ENCODE measurements around the gene RIMBP2. TPM values are rescaled to one million over a fixed set of nuclear protein-coding genes. Genes with fewer than 3 reads are reported as not detected.
A peak's percentile ranks its signal among the peaks of the same experiment; 100 is the strongest.

RIMBP2 gene
- total RNA-seq, 4 donors from 2014 or later: 0.83 to 1.8 (median 1.4) TPM

- no peak overlapping the region for H3K4me3 ChIP-seq
- WGBS: 83% methylated on average over 13 of the region's 13 CpGs
- no peak overlapping the region for H3K27ac ChIP-seq (replicated peaks in 1 of 4)
- H3K36me3 ChIP-seq: no peaks in the 10 kb centered on the region
- peak; percentile 86 for DNase-seq (ENCODE audit: extremely low spot score)
- TF ChIP-seq CTCF (IDR thresholded peaks at IDR 0.05): no peak
- no peak for TF ChIP-seq POLR2A (IDR thresholded peaks at IDR 0.05; ENCODE audit: low read depth)
- no peak for TF ChIP-seq POLR2AphosphoS5 (IDR thresholded peaks at IDR 0.05)
- no peak for TF ChIP-seq EP300 (IDR thresholded peaks at IDR 0.05)
- no peaks in the 10 kb centered on the region for H3K4me1 ChIP-seq
- intact Hi-C loops (cut with DNase I): no loop called here
- no peaks in the 10 kb centered on the region for H3K9me3 ChIP-seq
- H3K27me3 ChIP-seq: peaks cover 0 to 48% (median 0%) of the 10 kb centered on the region in 4 donors
Measured at GRCh38 chr12:130375296-130376287, 340.5 kb downstream of the RIMBP2 start.

- no peaks in the 10 kb centered on the region for H3K4me1 ChIP-seq
- H3K27ac ChIP-seq (replicated peaks in 1 of 4): no peak overlapping the region
- H3K27me3 ChIP-seq: peaks cover 0 to 48% (median 0%) of the 10 kb centered on the region in 4 donors
- H3K9me3 ChIP-seq: no peaks in the 10 kb centered on the region
- H3K4me3 ChIP-seq: no peak overlapping the region
- intact Hi-C loops (cut with DNase I): no loop called here
- no peaks in the 10 kb centered on the region for H3K36me3 ChIP-seq
- no peak for DNase-seq (ENCODE audit: extremely low spot score)
- 78% methylated on average over 4 of the region's 4 CpGs for WGBS
- TF ChIP-seq POLR2A (IDR thresholded peaks at IDR 0.05; ENCODE audit: low read depth): no peak
- TF ChIP-seq CTCF (IDR thresholded peaks at IDR 0.05): no peak
- no peak for TF ChIP-seq POLR2AphosphoS5 (IDR thresholded peaks at IDR 0.05)
- TF ChIP-seq EP300 (IDR thresholded peaks at IDR 0.05): no peak
Measured at GRCh38 chr12:130374083-130374482, 342.0 kb downstream of the RIMBP2 start.

GRCh38 chr12:130372936-130373335 lies 343.2 kb downstream of the RIMBP2 start:
- intact Hi-C loops (cut with DNase I): no loop called here
- Histone ChIP-seq H3K4me1 (no peaks in the 10 kb centered on the region), H3K9me3 (no peaks in the 10 kb centered on the region), H3K27me3 (peaks cover 0 to 48% (median 0%) of the 10 kb centered on the region in 4 donors), H3K36me3 (no peaks in the 10 kb centered on the region), H3K27ac (replicated peaks in 1 of 4) (no peak overlapping the region), H3K4me3 (no peak overlapping the region)
- TF ChIP-seq CTCF (IDR thresholded peaks at IDR 0.05) (no peak), EP300 (IDR thresholded peaks at IDR 0.05) (no peak), POLR2AphosphoS5 (IDR thresholded peaks at IDR 0.05) (no peak), POLR2A (IDR thresholded peaks at IDR 0.05; ENCODE audit: low read depth) (no peak)
- peak; percentile 19 for DNase-seq (ENCODE audit: extremely low spot score)
- 47% methylated on average over 4 of the region's 4 CpGs for WGBS

GRCh38 chr12:130371296-130371695 lies 344.8 kb downstream of the RIMBP2 start:
- Histone ChIP-seq H3K9me3 (no peaks in the 10 kb centered on the region), H3K36me3 (no peaks in the 10 kb centered on the region), H3K4me1 (no peaks in the 10 kb centered on the region), H3K27ac (replicated peaks in 1 of 4) (no peak overlapping the region), H3K27me3 (peaks cover 0 to 40% (median 0%) of the 10 kb centered on the region in 4 donors), H3K4me3 (no peak overlapping the region)
- 15% methylated on average over 5 of the region's 5 CpGs for WGBS
- DNase-seq (ENCODE audit: extremely low spot score): peak; percentile 50
- TF ChIP-seq EP300 (IDR thresholded peaks at IDR 0.05) (no peak), CTCF (IDR thresholded peaks at IDR 0.05) (no peak), POLR2A (IDR thresholded peaks at IDR 0.05; ENCODE audit: low read depth) (no peak), POLR2AphosphoS5 (IDR thresholded peaks at IDR 0.05) (no peak)
- intact Hi-C loops (cut with DNase I): no loop called here
